Effector memory CD4-positive, alpha-beta T cell (primary cell): Measurements from ENCODE around the gene LPCAT1.

ENCODE experiments used
- DNase-seq, 3 donors: peaks; one replicate each; pipeline ENCODE4 v3.0.0-alpha.2; 2020
- H3K27ac ChIP-seq: 2 replicates; pipeline ENCODE4 v1.7.0; 2013; ENCODE audit warnings: mild to moderate bottlenecking, low read length, moderate library complexity; ENCODE audit not compliant: insufficient read depth, poor library complexity, severe bottlenecking
- H3K27me3 ChIP-seq: replicated peaks from 2 replicates; pipeline ENCODE4 v1.7.0; 2013; ENCODE audit warnings: mild to moderate bottlenecking, low read length; ENCODE audit not compliant: insufficient read depth, control insufficient read depth, poor library complexity, severe bottlenecking
- H3K36me3 ChIP-seq: 2 replicates; pipeline ENCODE4 v1.7.0; 2013; ENCODE audit warnings: mild to moderate bottlenecking, low read length, moderate library complexity; ENCODE audit not compliant: control insufficient read depth, insufficient read depth
- H3K4me1 ChIP-seq: 2 replicates; pipeline ENCODE4 v1.7.0; 2013; ENCODE audit warnings: low read length, mild to moderate bottlenecking; ENCODE audit not compliant: control insufficient read depth, insufficient read depth, poor library complexity, severe bottlenecking
- H3K4me3 ChIP-seq: 2 replicates; pipeline ENCODE4 v1.7.0; 2013; ENCODE audit warnings: low read length, low read depth, mild to moderate bottlenecking; ENCODE audit not compliant: insufficient read depth, poor library complexity, severe bottlenecking
- H3K9me3 ChIP-seq: 2 replicates; pipeline ENCODE4 v1.7.0; 2013; ENCODE audit warnings: mild to moderate bottlenecking, low read length, moderate library complexity; ENCODE audit not compliant: control insufficient read depth

Gene LPCAT1

GRCh38 chr5:1554410-1554967 is 30.7 kb upstream of the LPCAT1 start:
- no peak overlapping the region for H3K4me3 ChIP-seq
- H3K4me1 ChIP-seq: no peaks in the 10 kb centered on the region
- no peak for DNase-seq

GRCh38 chr5:1553539-1554409 is 30.0 kb upstream of the LPCAT1 start:
- DNase-seq: no peak
- Histone ChIP-seq H3K27ac (no peak overlapping the region), H3K36me3 (no peaks in the 10 kb centered on the region), H3K4me3 (no peak overlapping the region), H3K4me1 (no peaks in the 10 kb centered on the region), H3K27me3 (no peaks in the 10 kb centered on the region), H3K9me3 (no peaks in the 10 kb centered on the region)

More at GRCh38 chr5:1554410-1554967, 30.7 kb upstream of the LPCAT1 start:
- no peaks in the 10 kb centered on the region for H3K27me3 ChIP-seq
- H3K36me3 ChIP-seq: no peaks in the 10 kb centered on the region
- H3K27ac ChIP-seq: no peak overlapping the region
- H3K9me3 ChIP-seq: no peaks in the 10 kb centered on the region

GRCh38 chr5:1552521-1553255 is 28.9 kb upstream of the LPCAT1 start:
- H3K27ac ChIP-seq: no peak overlapping the region
- DNase-seq: no peak
- no peaks in the 10 kb centered on the region for H3K27me3 ChIP-seq
- no peaks in the 10 kb centered on the region for H3K36me3 ChIP-seq
- no peak overlapping the region for H3K4me3 ChIP-seq
- H3K9me3 ChIP-seq: no peaks in the 10 kb centered on the region
- H3K4me1 ChIP-seq: no peaks in the 10 kb centered on the region

- Histone ChIP-seq H3K4me3 (no peak overlapping the region), H3K4me1 (no peaks in the 10 kb centered on the region), H3K9me3 (no peaks in the 10 kb centered on the region), H3K36me3 (no peaks in the 10 kb centered on the region), H3K27me3 (no peaks in the 10 kb centered on the region), H3K27ac (no peak overlapping the region)
- DNase-seq: no peak
These were observed 27.9 kb upstream of the LPCAT1 start for GRCh38 chr5:1551426-1552301.

GRCh38 chr5:1550287-1551076 is 26.7 kb upstream of the LPCAT1 start:
- no peaks in the 10 kb centered on the region for H3K27me3 ChIP-seq
- H3K4me1 ChIP-seq: no peaks in the 10 kb centered on the region
- DNase-seq: no peak
- no peak overlapping the region for H3K4me3 ChIP-seq
- no peaks in the 10 kb centered on the region for H3K9me3 ChIP-seq
- no peaks in the 10 kb centered on the region for H3K36me3 ChIP-seq
- H3K27ac ChIP-seq: no peak overlapping the region

GRCh38 chr5:1549475-1550030 is 25.8 kb upstream of the LPCAT1 start:
- no peak for DNase-seq
- Histone ChIP-seq H3K4me1 (no peaks in the 10 kb centered on the region), H3K27me3 (no peaks in the 10 kb centered on the region), H3K27ac (no peak overlapping the region), H3K36me3 (no peaks in the 10 kb centered on the region), H3K9me3 (no peaks in the 10 kb centered on the region), H3K4me3 (no peak overlapping the region)

GRCh38 chr5:1548702-1549474 is 25.1 kb upstream of the LPCAT1 start:
- Histone ChIP-seq H3K4me1 (no peaks in the 10 kb centered on the region), H3K4me3 (no peak overlapping the region), H3K9me3 (no peaks in the 10 kb centered on the region), H3K27ac (no peak overlapping the region), H3K36me3 (no peaks in the 10 kb centered on the region), H3K27me3 (no peaks in the 10 kb centered on the region)
- no peak for DNase-seq

GRCh38 chr5:1547655-1548054 is 23.9 kb upstream of the LPCAT1 start:
- no peak overlapping the region for H3K27ac ChIP-seq
- no peaks in the 10 kb centered on the region for H3K9me3 ChIP-seq
- DNase-seq: no peak
- H3K27me3 ChIP-seq: no peaks in the 10 kb centered on the region
- H3K4me1 ChIP-seq: no peaks in the 10 kb centered on the region
- H3K36me3 ChIP-seq: no peaks in the 10 kb centered on the region
- no peak overlapping the region for H3K4me3 ChIP-seq
